WTC11 (cell line): Measurements from ENCODE around the gene KRTAP10-7. TPM values are rescaled to one million over a fixed set of nuclear protein-coding genes. Genes with fewer than 3 reads are reported as not detected.

Experiments
- ATAC-seq: fragments of 200-7000 bp; cut with Tn5 transposase; 2 replicates; pipeline ENCODE4 v1.10.0; 2021; ENCODE audit warnings: mild to moderate bottlenecking, moderate library complexity
- CTCF ChIA-PET: fragments of 300-600 bp; sonication (Branson Sonifier 250); formaldehyde crosslinking; loops from one replicate; lab custom pipeline; 2021; ENCODE audit warnings: antibody characterized with exemption; lab: Charles Lee
- POLR2A ChIA-PET: fragments of 350-600 bp; sonication (Branson Sonifier 250); formaldehyde crosslinking; loops from one replicate; lab custom pipeline; 2021; ENCODE audit warnings: antibody characterized with exemption; lab: Charles Lee
- DNase-seq: peaks from one replicate; pipeline ENCODE4 v3.0.0; 2021; ENCODE audit warnings: low spot score
- H3K27ac Mint-ChIP-seq: 2 replicates; pipeline ENCODE4 v1.8.0; 2021; ENCODE audit warnings: mixed read lengths
- H3K27me3 Mint-ChIP-seq: 2 replicates; pipeline ENCODE4 v1.8.0; 2021; ENCODE audit warnings: low read depth, mild to moderate bottlenecking, moderate library complexity, mixed read lengths
- H3K36me3 Mint-ChIP-seq: 2 replicates; pipeline ENCODE4 v1.8.0; 2021; ENCODE audit warnings: mixed read lengths
- H3K4me1 Mint-ChIP-seq: 2 replicates; pipeline ENCODE4 v1.8.0; 2022; ENCODE audit warnings: mixed read lengths
- H3K4me3 Mint-ChIP-seq: 2 replicates; pipeline ENCODE4 v1.8.0; 2021; ENCODE audit warnings: mild to moderate bottlenecking, moderate library complexity, mixed read lengths
- H3K9me3 Mint-ChIP-seq: 2 replicates; pipeline ENCODE4 v1.8.0; 2021; ENCODE audit warnings: mixed read lengths
- ERG ChIP-seq: fragments of 250-450 bp; sonication (Bioruptor Pico); IDR thresholded peaks from 2 replicates; pipeline ENCODE4 v1.8.0; 2021; ENCODE audit warnings: mild to moderate bottlenecking
- FOXP1 ChIP-seq: sonication (generic); formaldehyde crosslinking; IDR thresholded peaks from 2 replicates; pipeline ENCODE4 v1.8.0; 2022; ENCODE audit warnings: missing genetic modification reagents, mild to moderate bottlenecking, moderate library complexity, borderline replicate concordance
- GRHL2 ChIP-seq: fragments of 250-450 bp; sonication (Bioruptor Pico); IDR thresholded peaks from 2 replicates; pipeline ENCODE4 v1.8.0; 2022; ENCODE audit warnings: mild to moderate bottlenecking, moderate library complexity; ENCODE audit not compliant: insufficient replicate concordance, severe bottlenecking
- HMGA2 ChIP-seq: fragments of 250-450 bp; sonication (Bioruptor Pico); IDR thresholded peaks from 2 replicates; pipeline ENCODE4 v1.4.0; 2021; ENCODE audit warnings: mild to moderate bottlenecking, moderate library complexity
- MLX ChIP-seq: sonication (generic); formaldehyde crosslinking; IDR thresholded peaks from 2 replicates; pipeline ENCODE4 v1.8.1; 2023; ENCODE audit warnings: mild to moderate bottlenecking, missing genetic modification reagents, moderate library complexity
- NFE2L1 ChIP-seq: sonication (generic); formaldehyde crosslinking; IDR thresholded peaks from 2 replicates; pipeline ENCODE4 v1.8.1; 2023; ENCODE audit warnings: missing genetic modification reagents
- PRRX2 ChIP-seq: fragments of 250-450 bp; sonication (Bioruptor Pico); IDR thresholded peaks from 2 replicates; pipeline ENCODE4 v1.8.0; 2021; ENCODE audit warnings: mild to moderate bottlenecking
- STAT6 ChIP-seq: sonication (generic); formaldehyde crosslinking; conservative IDR thresholded peaks from 2 replicates; pipeline ENCODE4 v1.8.1; 2023; ENCODE audit warnings: mild to moderate bottlenecking, low read depth, missing genetic modification reagents, moderate library complexity
- ZBTB21 ChIP-seq: sonication (generic); formaldehyde crosslinking; IDR thresholded peaks from 2 replicates; pipeline ENCODE4 v1.8.1; 2023; ENCODE audit warnings: mild to moderate bottlenecking, missing genetic modification reagents, borderline replicate concordance
- ZNF121 ChIP-seq: sonication (generic); formaldehyde crosslinking; IDR thresholded peaks from 2 replicates; pipeline ENCODE4 v1.8.0; 2023; ENCODE audit warnings: missing genetic modification reagents
- ZNF512 ChIP-seq: sonication (generic); formaldehyde crosslinking; IDR thresholded peaks from 2 replicates; pipeline ENCODE4 v1.8.1; 2022; ENCODE audit warnings: missing genetic modification reagents, borderline replicate concordance
- ZNF532 ChIP-seq: fragments of 250-450 bp; sonication (Bioruptor Pico); IDR thresholded peaks from 2 replicates; pipeline ENCODE4 v1.9.0; 2021; ENCODE audit warnings: mild to moderate bottlenecking, borderline replicate concordance
- total RNA-seq: library from RNA; stranded (reverse); gene quantifications from 3 replicates; pipeline ENCODE4 v1.2.3, GENCODE V29; 2021

Gene KRTAP10-7
- total RNA-seq, 1 experiment from 2014 or later, result not detected

GRCh38 chr21:44571844-44572782 is 28.3 kb upstream of the KRTAP10-7 start:
- no peak overlapping the region for H3K27ac Mint-ChIP-seq
- TF ChIP-seq FOXP1 (CRISPR knock-in tag), result no peak
- no peak for TF ChIP-seq ZNF512 (CRISPR knock-in tag)
- TF ChIP-seq STAT6 (CRISPR knock-in tag), result no peak
- no peak for TF ChIP-seq ZNF121 (CRISPR knock-in tag)
- TF ChIP-seq HMGA2 (CRISPR knock-in tag), result no peak
- no peak for TF ChIP-seq PRRX2 (CRISPR knock-in tag)
- no peak for TF ChIP-seq NFE2L1 (CRISPR knock-in tag)
- TF ChIP-seq MLX, result no peak
- TF ChIP-seq ZNF532 (CRISPR knock-in tag), result no peak
- TF ChIP-seq ERG, result no peak
- no peak for TF ChIP-seq GRHL2 (CRISPR knock-in tag)
- TF ChIP-seq ZBTB21 (CRISPR knock-in tag), result no peak
- TF ChIP-seq, all 79 proteins: peak for 0

More at GRCh38 chr21:44571844-44572782, 28.3 kb upstream of the KRTAP10-7 start:
- ATAC-seq (no peak), DNase-seq (no peak)
- ChIA-PET POLR2A (no interaction called here), CTCF (interaction anchor here (1.3 kb wide), 1 partner anchor 221 kb away, joined by 4 read pairs; no protein-coding TSS in a partner anchor)
- peaks cover 11% of the 10 kb centered on the region for H3K4me1 Mint-ChIP-seq
- peaks cover 29% of the 10 kb centered on the region for H3K9me3 Mint-ChIP-seq
- H3K36me3 Mint-ChIP-seq, result peaks cover 23% of the 10 kb centered on the region
- peaks cover 6% of the 10 kb centered on the region for H3K27me3 Mint-ChIP-seq
- H3K4me3 Mint-ChIP-seq, result no peak overlapping the region
